Upper lobe of left lung (tissue), 6 donors: Measurements from ENCODE around the gene SPATA13. TPM values are rescaled to one million over a fixed set of nuclear protein-coding genes. Genes with fewer than 3 reads are reported as not detected.

Source experiments
- ATAC-seq, 2 donors: fragments of 200-7000 bp; cut with Tn5 transposase; one replicate each; pipeline ENCODE4 v1.9.1; 2022; ENCODE audit warnings: mild to moderate bottlenecking in 2 of 2, moderate library complexity in 2 of 2; ENCODE audit not compliant: low FRiP score in 2 of 2
- DNase-seq, 2 donors: peaks; one replicate each; pipeline ENCODE4 v3.0.0-alpha.2; 2019 to 2020
- H3K27ac ChIP-seq, 4 donors: fragments of 200-600 bp; sonication (generic); one replicate each; pipeline ENCODE4 v1.5.1; 2016 to 2019
- H3K27me3 ChIP-seq, 4 donors: fragments of 200-600 bp; sonication (generic); one replicate each; pipeline ENCODE4 v1.5.1; 2017 to 2019
- H3K36me3 ChIP-seq, 4 donors: fragments of 200-600 bp; sonication (generic); one replicate each; pipeline ENCODE4 v1.5.1; 2016 to 2019
- H3K4me1 ChIP-seq, 4 donors: fragments of 200-600 bp; sonication (generic); one replicate each; pipeline ENCODE4 v1.5.1; 2018 to 2019
- H3K4me3 ChIP-seq, 4 donors: fragments of 200-600 bp; sonication (generic); one replicate each; pipeline ENCODE4 v1.5.1; 2017 to 2019; ENCODE audit warnings: mild to moderate bottlenecking in 2 of 4, moderate library complexity in 1 of 4
- H3K9me3 ChIP-seq, 4 donors: fragments of 200-600 bp; sonication (generic); one replicate each; pipeline ENCODE4 v1.5.1; 2018 to 2019
- CTCF ChIP-seq, 6 experiments: fragments of 450-650 bp in 4 of 6; fragments of 200-600 bp in 2 of 6; sonication (generic) in 2 of 6; IDR thresholded peaks; one replicate each; pipeline ENCODE4 v1.5.1; 2016 to 2019; ENCODE audit warnings: antibody characterized with exemption in 6 of 6
- EP300 ChIP-seq, 4 donors: sonication (generic); formaldehyde crosslinking; IDR thresholded peaks; one replicate each; pipeline ENCODE4 v1.5.1; 2017; ENCODE audit warnings: antibody characterized with exemption in 4 of 4, control low read depth in 2 of 4
- POLR2A ChIP-seq, 4 donors: fragments of 450-650 bp; IDR thresholded peaks; one replicate each; pipeline ENCODE4 v1.5.1; 2016 to 2017; ENCODE audit warnings: antibody characterized with exemption in 4 of 4, mild to moderate bottlenecking in 2 of 4
- POLR2AphosphoS5 ChIP-seq, 2 donors: sonication (generic); formaldehyde crosslinking; IDR thresholded peaks; one replicate each; pipeline ENCODE4 v1.5.1; 2017; ENCODE audit warnings: antibody characterized with exemption in 2 of 2
- WGBS, 2 donors: methylation state at CpG; one replicate each; pipeline ENCODE4 v1.1.5; 2017 to 2018; 5-methylcytosine and 5-hydroxymethylcytosine counted together
- total RNA-seq, 6 donors: library from RNA; depleted of rRNA in 4 of 6; stranded (reverse); fragments of >200 nt in 4 of 6; gene quantifications; one replicate each; pipeline versions ENCODE4 v1.1.0 to v1.2.1, GENCODE V29; 2016 to 2021
- donor health status: DM: no; HTN: no; CAD: no; lungs with moderate emphysema.
- donor health status: DM: no; HTN: yes; CAD: no; lungs with severe emphysema.

Gene SPATA13
- total RNA-seq, 6 donors from 2014 or later: 31.2 to 77.5 (median 49.2) TPM

- TF ChIP-seq CTCF (IDR thresholded peaks at IDR 0.05) (no peak), POLR2AphosphoS5 (IDR thresholded peaks at IDR 0.05) (no peak), POLR2A (IDR thresholded peaks at IDR 0.05) (no peak), EP300 (IDR thresholded peaks at IDR 0.05) (no peak)
- peak in 1 of 2 donors; percentile 57 for DNase-seq
- Histone ChIP-seq H3K4me3 (no peak overlapping the region), H3K27me3 (no peaks in the 10 kb centered on the region), H3K9me3 (no peaks in the 10 kb centered on the region), H3K27ac (no peak overlapping the region), H3K4me1 (peaks cover 10 to 17% (median 15%) of the 10 kb centered on the region in 4 donors), H3K36me3 (peaks cover 0 to 29% (median 4%) of the 10 kb centered on the region in 4 donors)
- WGBS, 2 donors: 87 to 89% methylated on average over 10 to 11 of the region's 11 CpGs
- no peak for ATAC-seq
Observed at GRCh38 chr13:24225062-24225461, 64.5 kb downstream of the SPATA13 start.

GRCh38 chr13:24225930-24226329 lies 65.4 kb downstream of the SPATA13 start:
- H3K27ac ChIP-seq: no peak overlapping the region
- no peak overlapping the region for H3K4me3 ChIP-seq
- TF ChIP-seq POLR2A (IDR thresholded peaks at IDR 0.05) (no peak), CTCF (IDR thresholded peaks at IDR 0.05) (no peak), POLR2AphosphoS5 (IDR thresholded peaks at IDR 0.05) (no peak)
- WGBS, 2 donors: 88 to 94% methylated on average over 7 of the region's 7 CpGs
- H3K4me1 ChIP-seq: peaks cover 5 to 17% (median 11%) of the 10 kb centered on the region in 4 donors
- ATAC-seq (no peak), DNase-seq (no peak)
- no peaks in the 10 kb centered on the region for H3K9me3 ChIP-seq
- peaks cover 0 to 29% (median 4%) of the 10 kb centered on the region in 4 donors for H3K36me3 ChIP-seq
- H3K27me3 ChIP-seq: no peaks in the 10 kb centered on the region

- no peaks in the 10 kb centered on the region for H3K9me3 ChIP-seq
- WGBS, 2 donors: 57 to 73% methylated on average over 3 of the region's 3 CpGs
- no peak overlapping the region for H3K4me3 ChIP-seq
- H3K4me1 ChIP-seq: peaks cover 5 to 17% (median 9%) of the 10 kb centered on the region in 4 donors
- DNase-seq (no peak), ATAC-seq (no peak)
- H3K27me3 ChIP-seq: no peaks in the 10 kb centered on the region
- no peak overlapping the region for H3K27ac ChIP-seq
- no peak for TF ChIP-seq POLR2AphosphoS5 (IDR thresholded peaks at IDR 0.05)
- no peak for TF ChIP-seq POLR2A (IDR thresholded peaks at IDR 0.05)
- TF ChIP-seq EP300 (IDR thresholded peaks at IDR 0.05): no peak
- no peak for TF ChIP-seq CTCF (IDR thresholded peaks at IDR 0.05)
- H3K36me3 ChIP-seq: peaks cover 0 to 29% (median 4%) of the 10 kb centered on the region in 4 donors
Observed at GRCh38 chr13:24226762-24227161, 66.2 kb downstream of the SPATA13 start.

- ATAC-seq (peak; percentile 38 to 68), DNase-seq (no peak)
- H3K4me3 ChIP-seq: no peak overlapping the region
- no peaks in the 10 kb centered on the region for H3K27me3 ChIP-seq
- TF ChIP-seq CTCF (IDR thresholded peaks at IDR 0.05): peak; percentile 63 to 79 (median 71)
- TF ChIP-seq POLR2AphosphoS5 (IDR thresholded peaks at IDR 0.05): no peak
- no peaks in the 10 kb centered on the region for H3K9me3 ChIP-seq
- H3K27ac ChIP-seq: no peak overlapping the region
- peaks cover 5 to 21% (median 7%) of the 10 kb centered on the region in 4 donors for H3K4me1 ChIP-seq
- 36 to 42% methylated on average over 3 to 4 of the region's 4 CpGs for WGBS, 2 donors
- H3K36me3 ChIP-seq: peaks cover 0 to 15% (median 1%) of the 10 kb centered on the region in 4 donors
Observed at GRCh38 chr13:24228852-24229458, 68.4 kb downstream of the SPATA13 start.
